RCC 7860 (cell line): ENCODE measurements around the gene SLC6A7.
A peak's percentile ranks its signal among the peaks of the same experiment; 100 is the strongest.

Experiments used
- DNase-seq: peaks from one replicate; pipeline ENCODE4 v3.0.0-alpha.2; 2015; ENCODE audit warnings: low spot score
- FAIRE-seq: peaks from 2 replicates; lab custom pipeline; 2012; peaks lifted over from hg19 to GRCh38; lab: Jason Lieb, UNC

The SLC6A7 gene

DNA sequence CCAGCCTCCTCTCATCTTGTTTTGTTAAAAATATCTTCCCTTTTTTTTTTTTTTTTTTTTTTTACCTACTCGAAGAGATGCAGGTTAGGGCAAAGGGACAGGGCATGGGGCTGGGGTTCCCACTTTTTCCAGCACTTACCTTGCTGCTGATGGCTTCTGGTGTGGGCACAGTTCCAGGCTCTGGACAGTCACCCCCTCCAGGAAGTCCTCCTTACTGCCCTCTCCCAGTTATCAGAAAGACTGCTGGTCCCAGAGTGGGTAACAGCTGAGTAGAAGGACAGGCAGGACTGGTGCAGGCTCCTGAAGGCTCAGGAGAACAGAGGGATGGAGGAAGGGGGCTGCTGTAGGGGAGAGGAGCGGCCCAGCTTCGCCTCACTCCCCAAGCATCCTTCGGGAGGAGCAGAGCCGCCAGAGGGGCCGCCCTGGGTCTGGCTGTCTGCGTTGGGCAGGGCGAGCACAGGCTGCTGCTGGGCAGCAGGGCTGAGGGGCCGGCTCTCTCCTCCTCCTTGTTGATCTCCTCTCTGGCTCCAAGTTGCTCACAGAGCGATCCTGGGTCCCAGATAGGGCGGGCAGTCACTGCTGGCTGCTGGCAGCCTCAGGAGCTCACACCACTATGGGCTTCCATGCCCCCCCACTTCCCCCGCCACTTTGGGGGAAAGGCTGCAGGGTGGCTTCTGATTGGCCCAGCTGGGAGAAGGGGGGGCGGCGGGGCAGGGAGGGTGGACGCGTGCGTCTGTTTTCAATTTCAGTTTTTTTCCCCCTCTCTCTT, 34.4 kb upstream of the SLC6A7 start, which contains the start of gene PDGFRB:
PDGFRB (minus strand) TSS at position 588 of the 769 bp plus-strand sequence. CDS start 18,798 bp downstream, outside the sequence.
- FAIRE-seq (no peak), DNase-seq (no peak)

DNA sequence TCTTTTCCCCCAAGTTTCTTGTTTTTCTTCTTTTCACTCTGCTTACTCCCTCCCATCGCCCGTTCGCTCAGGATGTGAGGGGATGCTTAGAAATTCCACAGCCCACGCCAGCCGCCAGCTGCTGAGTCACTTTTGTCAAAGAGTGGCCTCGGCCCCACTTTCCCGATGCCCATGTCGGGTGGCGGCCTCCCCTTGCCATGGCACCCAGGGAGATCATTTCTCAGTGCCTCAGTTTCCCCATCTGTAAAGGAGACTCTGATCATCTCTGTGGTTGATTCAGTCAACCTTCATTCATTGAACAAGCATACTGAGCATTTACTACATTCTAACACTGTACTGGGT, 33.9 kb upstream of the SLC6A7 start:
- DNase-seq (no peak), FAIRE-seq (no peak)

DNA sequence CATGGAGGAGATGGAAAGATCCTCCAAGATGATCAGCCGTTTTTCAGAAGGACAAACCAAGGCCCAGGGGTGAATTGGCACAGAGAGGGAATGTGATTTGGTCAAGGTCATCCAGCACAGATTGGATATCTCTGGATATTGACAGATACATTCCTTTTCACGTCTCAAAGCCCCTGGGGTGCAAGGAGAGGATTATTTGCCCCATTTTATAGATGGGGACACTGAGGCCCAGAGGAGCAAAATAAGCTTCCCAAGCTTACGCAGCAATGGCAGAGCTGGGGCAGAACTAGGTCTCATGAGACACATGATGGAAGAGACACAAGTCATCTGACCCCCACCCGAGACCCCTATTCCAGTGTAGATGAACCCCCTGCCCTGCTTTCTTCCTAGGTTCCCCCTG, 33.3 kb upstream of the SLC6A7 start:
- FAIRE-seq (no peak), DNase-seq (no peak)

DNA sequence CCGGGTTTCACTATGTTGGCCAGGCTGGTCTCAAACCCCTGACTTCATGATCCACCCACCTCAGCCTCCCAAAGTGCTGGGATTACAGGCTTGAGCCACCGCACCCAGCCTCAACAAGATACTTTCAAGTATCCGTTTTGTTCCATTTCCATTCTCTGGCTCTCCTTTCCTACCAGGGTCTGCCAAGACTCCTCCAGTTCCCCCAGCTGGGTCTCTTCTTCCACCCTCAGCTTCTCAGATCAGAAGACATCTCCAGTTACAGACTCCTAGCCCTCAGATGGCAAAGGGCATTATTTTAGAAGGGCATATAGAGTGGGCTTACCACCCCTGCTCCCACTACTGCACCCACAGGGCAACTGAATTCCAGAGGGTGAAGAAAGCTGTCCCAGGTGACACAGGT, 32.7 kb upstream of the SLC6A7 start:
- FAIRE-seq (no peak), DNase-seq (no peak)

DNA sequence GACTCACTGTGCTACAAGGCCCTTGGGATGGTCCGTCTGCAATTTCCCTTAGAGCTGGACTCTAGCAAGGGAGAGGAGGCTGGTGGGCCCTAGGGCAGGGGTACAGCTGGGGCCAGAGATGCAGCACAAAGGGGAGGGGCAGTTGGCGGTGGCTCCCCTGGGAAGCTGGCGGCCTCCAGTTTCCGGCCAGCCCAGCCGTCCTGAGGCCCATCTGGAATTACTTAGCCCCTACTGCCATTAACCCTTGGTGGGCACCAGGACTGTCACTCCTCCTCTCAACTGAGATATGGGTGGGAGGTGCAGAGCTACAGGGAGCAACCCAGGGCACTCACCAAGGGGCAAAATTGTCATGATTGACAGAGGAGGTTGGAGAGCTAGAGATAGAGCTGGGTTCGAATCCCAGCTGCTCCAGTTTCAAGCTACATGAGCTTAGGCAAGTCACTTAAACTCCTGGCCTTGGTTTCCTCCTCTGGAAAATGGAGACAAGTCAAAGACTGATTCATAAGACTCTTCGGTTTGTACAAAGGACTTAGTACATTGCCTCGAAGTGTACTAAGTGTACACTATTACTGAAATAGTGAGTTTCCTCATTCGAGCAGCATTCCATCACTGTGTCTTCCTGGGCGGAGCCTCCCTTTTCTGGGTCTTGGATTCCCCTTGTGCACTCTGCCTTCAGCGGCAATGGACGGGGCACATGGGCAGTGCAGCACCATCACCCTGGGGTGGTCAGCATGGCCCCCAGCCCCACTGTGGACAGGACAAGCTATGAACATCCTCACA, 31.5 kb upstream of the SLC6A7 start:
- no peak for FAIRE-seq
- DNase-seq: no peak

DNA sequence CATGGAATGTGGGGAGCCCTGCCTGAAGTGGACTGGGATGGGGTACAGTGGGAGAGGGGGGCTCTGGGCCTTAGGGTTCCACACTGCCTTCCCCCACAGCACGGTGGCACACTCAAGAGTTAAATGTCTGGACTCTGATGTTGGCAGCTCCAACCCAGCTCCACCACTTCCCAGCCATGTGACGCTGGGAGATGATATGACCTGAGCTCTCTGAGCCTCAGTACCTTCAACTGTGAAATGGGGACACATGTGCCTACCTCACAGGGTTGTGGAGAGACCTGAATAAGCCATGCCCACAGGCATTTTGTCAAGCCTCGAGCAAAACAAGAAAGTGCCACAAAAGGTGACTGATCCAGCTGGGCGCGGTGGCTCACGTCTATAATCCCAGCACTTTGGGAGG, 30.8 kb upstream of the SLC6A7 start:
- no peak for DNase-seq
- no peak for FAIRE-seq

DNA sequence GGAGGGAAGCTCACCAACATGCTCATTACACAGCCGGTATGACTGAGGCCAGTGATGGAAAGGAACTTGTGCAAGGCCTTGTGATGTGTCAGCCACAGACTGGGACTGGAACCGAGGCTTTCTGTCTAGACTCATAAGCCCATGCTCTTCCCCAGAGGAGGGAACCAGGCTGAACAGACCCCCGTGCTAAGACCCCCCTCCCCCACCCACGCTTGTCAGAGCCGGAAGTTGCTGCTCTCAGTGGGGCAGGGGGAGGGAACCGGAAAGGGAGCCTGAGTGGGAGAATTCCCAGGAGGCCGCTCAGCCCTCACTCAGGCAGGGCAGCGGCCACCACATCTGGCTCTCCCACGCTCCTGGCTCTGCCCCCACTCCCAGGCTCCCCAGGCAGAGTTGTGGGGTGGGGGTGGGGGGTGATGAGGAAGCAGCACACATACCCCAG, 30.1 kb upstream of the SLC6A7 start:
- FAIRE-seq (no peak), DNase-seq (no peak)

DNA sequence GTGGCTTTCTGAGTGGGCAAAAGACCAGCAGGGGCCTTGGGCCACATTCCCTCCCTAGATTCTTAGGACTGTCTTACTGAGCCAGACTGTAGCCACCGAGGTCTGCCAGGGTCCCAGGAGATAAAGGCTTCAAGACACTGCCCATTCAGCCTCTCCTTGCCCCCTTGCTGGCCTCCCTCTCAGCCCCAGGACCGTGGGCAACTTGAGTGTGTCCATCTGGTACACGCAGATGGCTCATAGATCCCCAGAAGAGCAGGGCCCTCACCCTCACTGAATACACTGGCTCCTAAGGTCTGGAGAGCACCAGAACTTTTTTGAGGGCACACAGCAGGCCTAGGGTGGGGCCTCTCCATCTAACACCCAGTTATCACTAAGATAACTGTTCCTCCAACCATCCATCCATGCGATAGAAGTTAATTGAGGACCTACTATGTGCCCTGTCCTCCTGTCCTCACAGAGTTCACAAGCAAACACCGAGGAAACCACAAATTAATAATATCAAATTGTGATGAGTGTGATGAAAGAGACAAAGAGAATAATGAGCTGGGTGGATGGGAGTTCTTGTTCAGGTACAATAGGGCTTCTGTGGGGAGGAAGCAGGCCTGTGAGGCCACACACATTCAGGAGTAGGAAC, 29.3 kb upstream of the SLC6A7 start:
- FAIRE-seq: no peak
- DNase-seq: no peak

DNA sequence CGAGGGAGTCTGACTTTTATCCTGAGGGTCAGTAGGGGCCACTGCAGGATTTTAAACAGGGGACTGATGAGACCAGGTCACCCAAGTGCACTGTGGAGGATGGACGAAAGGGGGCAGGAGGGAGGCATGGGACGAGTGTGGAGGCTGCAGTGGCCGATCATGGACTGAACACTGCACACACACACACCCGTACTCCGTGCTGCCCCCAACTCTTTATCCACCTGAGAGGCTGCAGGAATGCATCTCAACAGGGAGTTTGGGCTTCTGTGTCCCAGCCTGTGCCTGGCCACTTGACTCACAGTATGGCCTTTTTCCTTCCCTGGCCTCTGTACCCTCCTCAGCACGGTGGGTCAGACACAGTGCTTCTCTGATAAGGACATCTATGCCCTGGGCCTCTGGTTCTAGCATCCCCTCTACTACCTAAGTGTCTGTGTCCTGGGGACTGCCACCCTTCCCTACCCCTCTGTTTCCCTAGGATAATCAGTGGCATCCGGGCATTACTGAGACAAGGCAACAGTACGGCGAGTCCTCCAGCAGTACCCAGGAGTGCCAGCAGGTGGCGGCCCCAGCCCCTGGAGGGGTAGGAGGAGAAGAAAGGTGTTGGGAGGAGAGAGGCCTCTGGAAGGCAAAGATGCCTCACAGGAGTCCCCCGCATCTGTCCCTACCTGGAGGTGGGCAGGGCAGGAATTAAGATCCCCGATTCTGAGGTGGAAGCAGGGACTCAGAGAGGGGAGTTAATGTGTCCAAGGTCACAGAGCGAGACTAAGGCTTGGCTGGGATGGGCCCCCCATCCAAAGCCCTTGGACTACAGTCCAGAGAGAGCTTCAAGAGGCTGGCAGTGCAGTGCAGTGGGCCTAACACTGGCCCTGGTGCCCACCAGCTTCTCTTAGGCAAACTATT, 28.4 kb upstream of the SLC6A7 start:
- DNase-seq: peak; percentile 64
- no peak for FAIRE-seq

DNA sequence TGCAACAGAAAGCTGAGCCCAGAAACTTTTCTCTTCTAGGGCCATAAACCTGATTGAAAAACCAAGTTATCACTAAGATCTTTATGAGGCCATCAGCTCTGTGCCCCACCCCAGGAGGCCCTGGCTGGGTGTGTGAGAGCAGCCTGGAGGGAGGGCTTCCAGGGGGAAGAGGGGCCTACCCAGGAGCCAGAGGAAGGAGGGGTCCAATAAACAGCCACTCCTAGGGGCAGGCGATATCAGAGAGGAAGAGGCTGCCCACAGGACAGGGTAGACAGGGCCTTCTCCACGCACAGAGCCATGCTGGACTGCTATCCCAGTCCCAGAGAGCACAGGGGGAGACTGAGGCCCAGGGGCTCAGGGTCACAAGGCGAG, 27.7 kb upstream of the SLC6A7 start:
- no peak for DNase-seq
- no peak for FAIRE-seq

DNA sequence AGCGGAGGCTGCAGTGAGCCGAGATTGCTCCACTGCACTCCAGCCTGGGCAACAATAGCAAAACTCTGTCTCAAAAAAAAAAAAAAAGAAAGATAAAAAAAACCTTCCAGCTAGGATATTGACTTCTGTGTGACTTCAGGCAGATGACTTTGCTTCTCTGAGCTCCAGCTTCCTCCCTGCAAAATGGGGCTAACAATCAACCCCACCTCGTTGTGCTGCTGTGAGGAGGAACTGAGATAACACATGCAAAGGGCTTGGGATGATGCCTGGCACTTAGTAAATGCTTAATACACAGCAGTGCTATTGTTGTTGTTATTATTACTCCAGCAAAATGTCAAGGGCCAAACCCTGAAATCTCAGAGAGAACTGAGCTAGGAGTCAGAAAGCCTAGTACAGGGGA, 26.8 kb upstream of the SLC6A7 start:
- FAIRE-seq (no peak), DNase-seq (no peak)

DNA sequence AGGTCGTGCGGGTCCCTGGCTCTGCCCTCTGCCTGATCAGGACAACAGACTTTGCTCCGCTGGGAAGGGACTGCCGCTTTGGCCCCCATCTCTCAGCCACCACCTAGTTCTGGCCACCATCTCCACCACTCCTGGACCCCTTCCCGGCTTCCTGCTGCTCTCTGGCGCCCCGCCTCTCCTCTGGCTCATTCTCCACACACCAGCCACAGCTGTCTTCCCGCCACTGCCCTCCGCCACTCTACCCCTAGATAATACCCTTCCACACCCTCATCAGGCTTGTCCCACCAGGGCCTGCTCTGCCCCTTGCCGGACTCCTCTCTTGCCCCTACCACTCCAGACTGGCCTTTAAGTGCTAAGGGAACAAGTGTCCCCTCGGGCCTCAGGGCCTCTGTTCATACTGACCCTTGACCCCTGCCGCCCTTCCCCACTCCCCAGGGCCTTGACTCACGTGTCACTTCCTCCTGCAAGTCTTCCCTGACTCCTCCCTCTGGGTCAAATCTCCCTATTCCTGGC, 26.3 kb upstream of the SLC6A7 start:
- FAIRE-seq (no peak), DNase-seq (no peak)

DNA sequence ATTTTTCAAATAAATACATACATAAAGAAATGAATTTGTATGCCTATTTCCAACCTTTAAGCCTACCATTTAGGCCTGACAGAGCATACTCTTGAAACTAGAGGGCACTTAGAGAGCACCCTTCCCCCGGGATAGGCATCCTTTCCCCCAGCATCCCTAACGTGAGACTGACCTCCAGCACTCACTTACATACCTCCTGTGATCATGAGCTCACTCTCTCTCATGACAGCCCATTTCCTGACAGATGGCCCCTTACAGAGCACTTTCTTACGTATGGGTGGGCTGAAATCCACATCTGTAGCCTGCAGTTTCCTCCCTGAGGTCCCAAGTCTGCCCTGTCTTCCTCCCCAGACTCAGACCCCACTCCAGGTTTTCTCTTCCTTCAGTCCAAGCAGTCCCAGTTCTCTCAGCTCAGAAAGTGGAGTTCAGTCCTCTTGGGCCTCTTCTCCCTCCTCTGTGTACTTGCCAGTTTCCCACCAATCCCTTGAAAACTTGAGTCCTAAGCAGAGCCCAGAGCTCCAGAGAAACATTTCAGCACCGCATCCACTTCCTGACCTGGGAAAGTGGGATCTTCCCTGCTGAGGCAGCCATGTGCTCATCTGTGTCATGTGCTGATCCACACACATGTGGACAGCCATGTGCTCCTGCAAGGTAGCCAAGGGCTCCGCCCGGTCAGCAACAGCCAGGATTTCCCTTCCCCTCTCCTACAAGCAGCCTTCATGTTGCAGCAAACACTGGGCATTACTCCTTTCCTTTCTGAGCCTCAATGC, 25.5 kb upstream of the SLC6A7 start:
- FAIRE-seq (no peak), DNase-seq (no peak)

DNA sequence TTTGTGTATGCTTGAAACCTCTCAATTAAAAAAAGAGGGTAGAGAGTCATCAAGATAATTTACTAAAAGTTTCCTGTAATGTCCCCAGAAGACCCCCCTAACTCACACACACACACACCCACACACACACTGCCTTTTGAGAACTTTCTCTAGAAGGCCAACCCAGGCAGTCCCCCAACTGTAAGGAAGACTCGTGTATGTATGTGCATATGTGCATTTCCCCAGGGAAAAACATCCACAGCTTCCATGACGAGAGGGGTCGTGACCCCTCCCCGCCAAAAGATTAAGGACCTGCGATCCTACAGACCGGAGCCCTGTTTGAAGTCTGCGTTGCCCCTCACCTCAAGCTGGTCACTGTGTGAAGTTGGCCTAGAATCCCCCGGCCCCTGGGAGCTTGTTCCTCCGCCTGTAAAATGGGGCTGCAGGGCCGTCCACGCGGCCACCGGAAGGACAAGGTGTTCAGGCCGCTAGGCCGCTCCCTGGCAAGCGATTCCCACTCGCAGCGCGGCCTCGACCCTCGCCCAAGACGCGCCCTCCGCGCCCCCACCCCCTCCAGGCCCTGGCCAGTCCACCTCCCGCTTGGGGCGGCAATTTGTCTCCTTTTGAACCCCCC, 23.7 kb upstream of the SLC6A7 start:
- DNase-seq (no peak), FAIRE-seq (no peak)

DNA sequence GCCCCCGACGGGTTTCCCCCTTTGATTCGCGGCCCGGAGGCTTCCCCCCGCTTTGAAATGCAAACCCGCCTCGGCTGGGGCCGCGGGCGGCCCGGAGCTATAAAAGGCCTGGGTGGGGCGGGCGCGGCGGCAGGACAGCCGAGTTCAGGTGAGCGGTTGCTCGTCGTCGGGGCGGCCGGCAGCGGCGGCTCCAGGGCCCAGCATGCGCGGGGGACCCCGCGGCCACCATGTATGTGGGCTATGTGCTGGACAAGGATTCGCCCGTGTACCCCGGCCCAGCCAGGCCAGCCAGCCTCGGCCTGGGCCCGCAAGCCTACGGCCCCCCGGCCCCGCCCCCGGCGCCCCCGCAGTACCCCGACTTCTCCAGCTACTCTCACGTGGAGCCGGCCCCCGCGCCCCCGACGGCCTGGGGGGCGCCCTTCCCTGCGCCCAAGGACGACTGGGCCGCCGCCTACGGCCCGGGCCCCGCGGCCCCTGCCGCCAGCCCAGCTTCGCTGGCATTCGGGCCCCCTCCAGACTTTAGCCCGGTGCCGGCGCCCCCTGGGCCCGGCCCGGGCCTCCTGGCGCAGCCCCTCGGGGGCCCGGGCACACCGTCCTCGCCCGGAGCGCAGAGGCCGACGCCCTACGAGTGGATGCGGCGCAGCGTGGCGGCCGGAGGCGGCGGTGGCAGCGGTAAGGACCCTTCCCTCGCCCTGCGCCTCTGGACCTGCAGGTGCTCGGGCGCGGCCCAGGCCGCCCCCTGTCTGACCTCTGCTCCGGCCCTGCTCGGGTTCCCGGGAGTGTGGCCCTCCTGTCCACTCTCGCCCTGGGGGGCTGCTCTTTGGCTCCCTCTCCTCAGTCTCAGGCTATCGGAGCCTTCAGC, 23.0 kb upstream of the SLC6A7 start, which contains the start of gene CDX1:
CDX1 (plus strand) TSS at position 129 of the 862 bp plus-strand sequence; CDS start at position 228, 99 bp downstream.
- FAIRE-seq (no peak), DNase-seq (no peak)

DNA sequence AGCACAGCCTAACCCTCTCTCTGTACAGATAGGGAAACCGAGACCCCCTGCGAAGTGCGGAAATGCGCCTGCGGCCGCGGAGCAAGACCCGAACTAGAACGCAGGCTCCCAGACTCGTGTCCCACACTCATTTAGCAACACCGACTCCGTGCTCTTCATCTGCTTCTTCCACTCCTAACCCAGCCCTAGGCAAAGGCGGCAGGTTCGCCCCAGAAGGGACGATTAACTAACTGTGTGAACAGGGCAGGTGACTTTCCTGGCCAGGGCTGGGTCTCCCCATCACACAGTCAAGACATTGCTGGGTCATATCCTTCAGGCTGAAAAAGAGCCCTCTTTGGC, 22.4 kb upstream of the SLC6A7 start:
- DNase-seq (no peak), FAIRE-seq (no peak)

DNA sequence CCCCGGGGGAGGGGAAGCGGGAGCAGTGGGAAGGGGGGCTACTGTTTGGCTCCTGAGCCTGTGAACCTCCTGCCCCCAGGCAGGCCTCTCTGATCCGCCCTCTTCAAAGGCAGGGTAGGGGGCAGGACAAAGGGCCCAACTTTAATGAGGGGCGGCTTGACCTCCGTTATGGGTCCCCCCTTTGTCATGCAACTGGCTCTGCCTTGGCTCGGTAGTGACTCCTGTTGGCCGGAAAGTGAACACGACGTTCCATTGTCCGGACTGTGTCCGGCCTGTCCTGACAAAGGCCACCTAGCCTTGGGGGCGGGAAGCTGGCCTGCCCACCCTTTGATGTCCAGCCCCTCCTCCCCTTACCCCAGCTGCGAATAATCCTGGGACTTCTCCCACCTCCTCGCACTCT, 22.0 kb upstream of the SLC6A7 start:
- no peak for FAIRE-seq

DNA sequence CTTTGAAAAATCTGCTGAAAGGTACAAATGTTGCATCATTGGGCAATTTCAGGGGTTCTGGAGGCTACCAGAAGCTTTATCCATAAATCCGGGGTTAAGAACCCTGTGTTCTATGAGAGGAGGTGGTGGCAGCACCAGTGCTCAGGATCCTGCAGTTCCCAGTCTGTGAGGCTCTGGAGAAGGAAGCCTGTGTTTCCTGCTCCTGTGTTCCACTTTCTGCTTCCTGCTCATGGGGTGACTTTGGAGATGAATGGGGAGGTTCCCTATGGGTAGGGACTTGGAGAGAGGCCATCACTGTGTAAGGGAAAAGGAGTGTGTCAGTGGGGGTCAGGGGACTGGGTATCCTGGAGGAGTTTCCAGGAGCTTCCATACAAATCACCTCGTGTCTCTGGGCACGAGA, 21.0 kb upstream of the SLC6A7 start:
- FAIRE-seq (no peak), DNase-seq (no peak)

More for the DNA sequence above, 22.0 kb upstream of the SLC6A7 start:
- no peak for DNase-seq

DNA sequence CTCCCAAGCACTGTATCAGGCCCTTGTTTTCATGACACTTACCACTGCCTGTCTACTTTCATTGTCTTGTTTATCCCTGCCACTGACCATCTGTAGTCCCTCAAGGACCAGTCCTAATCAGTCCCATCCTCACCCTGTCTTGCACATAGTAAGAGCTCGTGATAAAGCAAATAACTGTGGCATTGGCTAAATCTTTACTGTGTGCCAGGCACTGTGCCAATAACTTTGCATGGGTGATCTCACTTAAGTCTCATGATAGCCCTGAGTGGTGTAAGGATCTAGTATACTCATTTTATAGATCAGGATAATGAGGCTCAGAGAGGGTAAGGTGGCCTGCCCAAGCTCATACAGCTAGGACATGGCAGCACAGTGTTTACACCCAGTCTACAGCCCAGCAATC, 17.7 kb upstream of the SLC6A7 start:
- DNase-seq: no peak
- FAIRE-seq: no peak
